ENCODE results near the gene TOR4A. TPM values are rescaled to one million over a fixed set of nuclear protein-coding genes. Genes with fewer than 3 reads are reported as not detected.
"Not testable (repeated sequence)": the region's sequence is repeated elsewhere in the genome, so short reads cannot be mapped to it uniquely, and the experiment has no call there.

TOR4A gene
- total and polyA plus RNA-seq, 8 donors = 8.5 to 38.5 (median 11.1) TPM

DNA sequence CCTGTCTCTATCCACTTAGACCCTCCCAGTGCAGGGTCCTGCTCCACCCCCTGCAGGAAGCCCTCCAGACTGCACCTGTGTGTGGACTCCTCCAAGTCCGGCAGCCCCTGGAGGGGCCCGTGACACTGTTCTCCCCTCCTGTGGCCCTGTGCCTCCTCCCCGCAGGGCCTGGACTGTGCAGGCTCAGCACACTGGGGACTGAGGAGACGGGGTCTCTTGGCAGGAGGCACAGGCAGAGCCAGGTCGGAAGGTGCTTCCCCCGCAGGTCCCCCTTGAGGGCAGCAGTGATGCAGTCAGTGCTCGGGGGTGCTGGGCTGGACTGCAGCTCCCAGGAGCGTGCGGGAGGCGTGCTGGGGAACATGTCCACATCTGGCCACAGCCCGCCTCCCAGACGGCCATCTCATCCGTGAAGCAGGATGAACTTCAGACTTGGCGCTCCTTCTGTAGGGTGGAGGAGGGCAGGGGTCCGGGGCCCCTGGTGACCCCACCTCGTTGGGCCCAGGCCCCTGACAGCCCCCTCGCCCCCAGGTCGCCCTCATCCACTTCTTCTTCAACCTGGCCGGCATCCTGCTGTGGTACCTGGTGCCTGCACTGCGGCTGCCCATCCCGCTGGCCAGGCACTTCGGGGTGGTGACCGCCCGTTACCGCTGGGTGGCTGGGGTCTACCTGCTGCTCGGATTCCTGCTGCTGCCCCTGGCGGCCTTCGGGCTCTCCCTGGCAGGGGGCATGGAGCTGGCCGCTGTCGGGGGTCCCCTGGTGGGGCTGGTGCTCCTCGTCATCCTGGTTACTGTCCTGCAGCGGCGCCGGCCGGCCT is 41.9 kb upstream of the TOR4A start:
- ATAC-seq = no peak
- no peak overlapping the region for H3K27ac ChIP-seq
- H3K4me3 ChIP-seq = peak overlapping the region in 1 of 2 donors; percentile 16
- no peak for DNase-seq
- H3K36me3 ChIP-seq = no peaks in the 10 kb centered on the region
- intact Hi-C loops (cut with DNase I) = no loop called here
- TF ChIP-seq, protein P1, sequence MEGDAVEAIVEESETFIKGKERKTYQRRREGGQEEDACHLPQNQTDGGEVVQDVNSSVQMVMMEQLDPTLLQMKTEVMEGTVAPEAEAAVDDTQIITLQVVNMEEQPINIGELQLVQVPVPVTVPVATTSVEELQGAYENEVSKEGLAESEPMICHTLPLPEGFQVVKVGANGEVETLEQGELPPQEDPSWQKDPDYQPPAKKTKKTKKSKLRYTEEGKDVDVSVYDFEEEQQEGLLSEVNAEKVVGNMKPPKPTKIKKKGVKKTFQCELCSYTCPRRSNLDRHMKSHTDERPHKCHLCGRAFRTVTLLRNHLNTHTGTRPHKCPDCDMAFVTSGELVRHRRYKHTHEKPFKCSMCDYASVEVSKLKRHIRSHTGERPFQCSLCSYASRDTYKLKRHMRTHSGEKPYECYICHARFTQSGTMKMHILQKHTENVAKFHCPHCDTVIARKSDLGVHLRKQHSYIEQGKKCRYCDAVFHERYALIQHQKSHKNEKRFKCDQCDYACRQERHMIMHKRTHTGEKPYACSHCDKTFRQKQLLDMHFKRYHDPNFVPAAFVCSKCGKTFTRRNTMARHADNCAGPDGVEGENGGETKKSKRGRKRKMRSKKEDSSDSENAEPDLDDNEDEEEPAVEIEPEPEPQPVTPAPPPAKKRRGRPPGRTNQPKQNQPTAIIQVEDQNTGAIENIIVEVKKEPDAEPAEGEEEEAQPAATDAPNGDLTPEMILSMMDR (IDR thresholded peaks at IDR 0.05) = no peak
- no peaks in the 10 kb centered on the region for H3K9me3 ChIP-seq
- peaks cover 0 to 55% of the 10 kb centered on the region in 2 donors for H3K27me3 ChIP-seq
- peaks cover 7 to 49% of the 10 kb centered on the region in 2 donors for H3K4me1 ChIP-seq

- Histone ChIP-seq H3K4me3 (peak overlapping the region in 1 of 2 donors; percentile 16), H3K9me3 (no peaks in the 10 kb centered on the region), H3K27ac (peak overlapping the region in 1 of 2 donors; percentile 53), H3K36me3 (no peaks in the 10 kb centered on the region), H3K27me3 (peaks cover 0 to 48% of the 10 kb centered on the region in 2 donors), H3K4me1 (peaks cover 7 to 49% of the 10 kb centered on the region in 2 donors)
- TF ChIP-seq, protein P1 (IDR thresholded peaks at IDR 0.05) = peak; percentile 95 to 100
- ATAC-seq = peak; percentile 58
- intact Hi-C loops (cut with DNase I) = no loop called here
- peak; percentile 54 to 95 (median 88) for DNase-seq
These were observed 41.1 kb upstream of the TOR4A start for GRCh38 chr9:137236238-137236935.

- no peak for DNase-seq
- TF ChIP-seq, protein P1 (IDR thresholded peaks at IDR 0.05) = no peak
- peak overlapping the region in 1 of 2 donors; percentile 16 for H3K4me3 ChIP-seq
- H3K36me3 ChIP-seq = peaks cover 0 to 4% of the 10 kb centered on the region in 2 donors
- no peak for ATAC-seq
- H3K27ac ChIP-seq = peak overlapping the region in 1 of 2 donors; percentile 53
- H3K9me3 ChIP-seq = no peaks in the 10 kb centered on the region
- H3K27me3 ChIP-seq = peaks cover 0 to 42% of the 10 kb centered on the region in 2 donors
- intact Hi-C loops (cut with DNase I) = no loop called here
- peaks cover 8 to 53% of the 10 kb centered on the region in 2 donors for H3K4me1 ChIP-seq
These were observed 40.5 kb upstream of the TOR4A start for GRCh38 chr9:137236936-137237421.

GRCh38 chr9:137237759-137238726 is 39.5 kb upstream of the TOR4A start:
- DNase-seq = no peak
- H3K9me3 ChIP-seq = no peaks in the 10 kb centered on the region
- peaks cover 17 to 64% of the 10 kb centered on the region in 2 donors for H3K4me1 ChIP-seq
- intact Hi-C loops (cut with DNase I) = no loop called here
- H3K4me3 ChIP-seq = no peak overlapping the region
- peaks cover 0 to 14% of the 10 kb centered on the region in 2 donors for H3K36me3 ChIP-seq
- no peak for ATAC-seq
- peaks cover 0 to 31% of the 10 kb centered on the region in 2 donors for H3K27me3 ChIP-seq
- no peak overlapping the region for H3K27ac ChIP-seq
- TF ChIP-seq, protein P1 (IDR thresholded peaks at IDR 0.05) = no peak

DNA sequence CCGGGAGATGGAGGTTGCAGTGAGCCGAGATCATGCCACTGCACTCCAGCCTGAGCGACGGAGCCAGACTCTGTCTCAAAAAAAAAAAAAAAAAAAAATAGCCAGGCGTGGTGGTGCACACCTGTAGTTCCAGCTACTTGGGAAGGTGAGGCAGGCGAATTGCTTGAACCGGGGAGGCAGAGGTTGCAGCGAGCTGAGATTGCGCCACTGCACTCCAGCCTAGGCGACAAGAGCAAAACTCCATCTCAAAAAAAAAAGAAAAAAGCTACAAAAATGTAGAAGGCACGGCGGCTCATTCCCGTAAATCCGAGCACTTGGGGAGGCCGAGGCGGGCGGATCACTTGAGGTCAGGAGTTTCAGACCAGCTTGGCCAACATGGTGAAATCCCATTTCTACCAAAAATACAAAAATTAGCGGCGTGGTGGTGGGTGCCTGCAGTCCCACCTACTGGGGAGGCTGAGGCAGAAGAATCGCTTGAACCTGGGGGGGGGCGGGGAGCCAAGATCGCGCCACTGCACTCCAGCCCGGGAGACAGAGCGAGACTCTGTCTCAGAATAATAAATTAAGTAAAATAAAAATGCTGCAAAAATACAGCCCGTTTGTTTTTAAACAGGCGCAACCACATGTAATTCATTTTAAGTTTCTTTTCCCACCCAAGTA is 37.9 kb upstream of the TOR4A start:
- ATAC-seq; DNase-seq; intact Hi-C loops (cut with DNase I); H3K9me3 ChIP-seq: not testable (repeated sequence)
- peaks cover 0 to 15% of the 10 kb centered on the region in 2 donors for H3K27me3 ChIP-seq
- peaks cover 0 to 26% of the 10 kb centered on the region in 2 donors for H3K36me3 ChIP-seq
- peak overlapping the region; percentile 55 to 96 for H3K4me3 ChIP-seq
- peak overlapping the region; percentile 96 to 99 for H3K27ac ChIP-seq
- peaks cover 17 to 77% of the 10 kb centered on the region in 2 donors for H3K4me1 ChIP-seq

Measured in left lung (tissue), 10 donors.